Islet of Langerhans (tissue), 1 donor: Measurements from ENCODE around the gene EYA4.
"Not testable (repeated sequence)": the region's sequence is repeated elsewhere in the genome, so short reads cannot be mapped to it uniquely, and the experiment has no call there.

Source experiments
- FAIRE-seq: peaks from one replicate; lab custom pipeline; 2011; peaks lifted over from hg19 to GRCh38; lab: Jason Lieb, UNC

EYA4 gene

GRCh38 chr6:133539502-133540259, 298.5 kb downstream of the EYA4 start:
- FAIRE-seq = no peak

- FAIRE-seq = no peak
These were observed 299.2 kb downstream of the EYA4 start for GRCh38 chr6:133540361-133540760.

GRCh38 chr6:133541040-133541439, 299.9 kb downstream of the EYA4 start:
- FAIRE-seq = no peak

GRCh38 chr6:133542056-133542821, 301.1 kb downstream of the EYA4 start:
- no peak for FAIRE-seq

- no peak for FAIRE-seq
These were observed 303.3 kb downstream of the EYA4 start for GRCh38 chr6:133544419-133544818.

- no peak for FAIRE-seq
These were observed 304.9 kb downstream of the EYA4 start for GRCh38 chr6:133546098-133546497.

- no peak for FAIRE-seq
These were observed 306.0 kb downstream of the EYA4 start for GRCh38 chr6:133547136-133547535.

GRCh38 chr6:133548423-133549159, 307.4 kb downstream of the EYA4 start:
- FAIRE-seq = no peak

GRCh38 chr6:133549371-133549801, 308.2 kb downstream of the EYA4 start:
- no peak for FAIRE-seq

GRCh38 chr6:133550026-133550425, 308.9 kb downstream of the EYA4 start:
- no peak for FAIRE-seq

- FAIRE-seq = no peak
These were observed 310.3 kb downstream of the EYA4 start for GRCh38 chr6:133551436-133551835.

- no peak for FAIRE-seq
These were observed 310.7 kb downstream of the EYA4 start for GRCh38 chr6:133551847-133552341.

- FAIRE-seq = peak; percentile 97
These were observed 312.5 kb downstream of the EYA4 start for GRCh38 chr6:133553652-133554051.

GRCh38 chr6:133554121-133554520, 313.0 kb downstream of the EYA4 start:
- FAIRE-seq = not testable (repeated sequence)

- no peak for FAIRE-seq
These were observed 314.5 kb downstream of the EYA4 start for GRCh38 chr6:133555685-133556084.

GRCh38 chr6:133559926-133560325, 318.8 kb downstream of the EYA4 start:
- FAIRE-seq = no peak

- FAIRE-seq = no peak
These were observed 326.5 kb downstream of the EYA4 start for GRCh38 chr6:133567636-133568035.

GRCh38 chr6:133568970-133569889, 328.1 kb downstream of the EYA4 start:
- peak; percentile 99 for FAIRE-seq

GRCh38 chr6:133571681-133572080, 330.5 kb downstream of the EYA4 start:
- no peak for FAIRE-seq

GRCh38 chr6:133577851-133578250, 336.7 kb downstream of the EYA4 start:
- no peak for FAIRE-seq
